Calu3 (cell line): ENCODE measurements around the gene ACOT9. TPM values are rescaled to one million over a fixed set of nuclear protein-coding genes. Genes with fewer than 3 reads are reported as not detected.
"Not testable (repeated sequence)": the region's sequence is repeated elsewhere in the genome, so short reads cannot be mapped to it uniquely, and the experiment has no call there.

ENCODE experiments used
- BruUV-seq: library from RNA; stranded (reverse); fragments of 400-500 nt; replicated peaks from 2 replicates; lab custom pipeline; 2021; lab: Mats Ljungman, UMichigan
- CTCF ChIA-PET: fragments of 300-600 bp; sonication (Branson Sonifier 250); formaldehyde crosslinking; loops from one replicate; lab custom pipeline; 2022; ENCODE audit warnings: antibody characterized with exemption; lab: Charles Lee
- DNase-seq: peaks from one replicate; pipeline ENCODE4 v3.0.0; 2022
- H3K27ac Mint-ChIP-seq: one replicate; pipeline ENCODE4 v1.8.0; 2022; ENCODE audit warnings: mixed read lengths; ENCODE audit not compliant: unreplicated experiment
- H3K27me3 Mint-ChIP-seq: one replicate; pipeline ENCODE4 v1.8.0; 2022; ENCODE audit warnings: mixed read lengths; ENCODE audit not compliant: unreplicated experiment
- H3K36me3 Mint-ChIP-seq: one replicate; pipeline ENCODE4 v1.8.0; 2022; ENCODE audit warnings: mild to moderate bottlenecking, moderate library complexity, mixed read lengths; ENCODE audit not compliant: insufficient read depth, unreplicated experiment
- H3K4me1 Mint-ChIP-seq: one replicate; pipeline ENCODE4 v1.8.0; 2022; ENCODE audit warnings: mild to moderate bottlenecking, low read depth, mixed read lengths; ENCODE audit not compliant: unreplicated experiment
- H3K4me3 Mint-ChIP-seq: one replicate; pipeline ENCODE4 v1.8.0; 2022; ENCODE audit warnings: mild to moderate bottlenecking, low read depth, moderate library complexity, mixed read lengths; ENCODE audit not compliant: unreplicated experiment
- H3K9me3 Mint-ChIP-seq: one replicate; pipeline ENCODE4 v1.8.0; 2022; ENCODE audit warnings: low read depth, mixed read lengths; ENCODE audit not compliant: unreplicated experiment
- intact Hi-C: fragments of 100-400 bp; cut with micrococcal nuclease; formaldehyde crosslinking; loops from one replicate; pipeline ENCODE4 v1.10.0; 2022; ENCODE audit not compliant: unreplicated experiment
- total RNA-seq: library from RNA; stranded (reverse); gene quantifications from 2 replicates; pipeline ENCODE4 v1.2.3, GENCODE V29; 2022
- TF ChIP-seq, protein P1 (sequence below): fragments of 200-600 bp; IDR thresholded peaks from one replicate; pipeline ENCODE4 v1.8.0; 2022; ENCODE audit warnings: antibody characterized with exemption; ENCODE audit not compliant: unreplicated experiment

Gene ACOT9
- total RNA-seq, 1 experiment from 2014 or later, result 49.6 TPM

DNA sequence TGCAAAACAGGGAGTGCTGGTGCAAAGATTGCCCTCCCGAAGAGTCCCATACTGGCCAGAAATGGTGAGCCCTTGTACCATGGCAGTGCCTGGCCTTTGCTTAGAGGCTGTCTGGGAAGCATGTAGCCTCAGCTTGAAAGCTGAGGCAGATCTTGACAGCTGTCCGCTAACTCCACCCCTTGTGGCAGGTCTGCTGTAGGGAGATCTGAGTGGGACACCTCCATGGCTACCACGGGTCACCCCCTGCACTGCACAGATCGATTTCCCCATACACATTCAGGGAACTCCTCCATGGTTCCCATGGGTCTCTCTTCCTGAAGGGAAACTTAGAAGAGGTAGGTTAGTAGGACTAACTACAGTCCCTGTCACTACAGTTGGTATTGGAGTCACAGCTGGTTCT is 6.1 kb upstream of the ACOT9 start:
- DNase-seq, result no peak
- CTCF ChIA-PET, result no interaction called here
- Mint-ChIP-seq H3K4me3 (no peak overlapping the region), H3K4me1 (no peaks in the 10 kb centered on the region), H3K27me3 (no peaks in the 10 kb centered on the region), H3K27ac (no peak overlapping the region), H3K9me3 (no peaks in the 10 kb centered on the region), H3K36me3 (no peaks in the 10 kb centered on the region)
- TF ChIP-seq, protein P1, sequence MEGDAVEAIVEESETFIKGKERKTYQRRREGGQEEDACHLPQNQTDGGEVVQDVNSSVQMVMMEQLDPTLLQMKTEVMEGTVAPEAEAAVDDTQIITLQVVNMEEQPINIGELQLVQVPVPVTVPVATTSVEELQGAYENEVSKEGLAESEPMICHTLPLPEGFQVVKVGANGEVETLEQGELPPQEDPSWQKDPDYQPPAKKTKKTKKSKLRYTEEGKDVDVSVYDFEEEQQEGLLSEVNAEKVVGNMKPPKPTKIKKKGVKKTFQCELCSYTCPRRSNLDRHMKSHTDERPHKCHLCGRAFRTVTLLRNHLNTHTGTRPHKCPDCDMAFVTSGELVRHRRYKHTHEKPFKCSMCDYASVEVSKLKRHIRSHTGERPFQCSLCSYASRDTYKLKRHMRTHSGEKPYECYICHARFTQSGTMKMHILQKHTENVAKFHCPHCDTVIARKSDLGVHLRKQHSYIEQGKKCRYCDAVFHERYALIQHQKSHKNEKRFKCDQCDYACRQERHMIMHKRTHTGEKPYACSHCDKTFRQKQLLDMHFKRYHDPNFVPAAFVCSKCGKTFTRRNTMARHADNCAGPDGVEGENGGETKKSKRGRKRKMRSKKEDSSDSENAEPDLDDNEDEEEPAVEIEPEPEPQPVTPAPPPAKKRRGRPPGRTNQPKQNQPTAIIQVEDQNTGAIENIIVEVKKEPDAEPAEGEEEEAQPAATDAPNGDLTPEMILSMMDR, result no peak
- intact Hi-C loops, result no loop called here
- BruUV-seq, result no TSS peak

DNA sequence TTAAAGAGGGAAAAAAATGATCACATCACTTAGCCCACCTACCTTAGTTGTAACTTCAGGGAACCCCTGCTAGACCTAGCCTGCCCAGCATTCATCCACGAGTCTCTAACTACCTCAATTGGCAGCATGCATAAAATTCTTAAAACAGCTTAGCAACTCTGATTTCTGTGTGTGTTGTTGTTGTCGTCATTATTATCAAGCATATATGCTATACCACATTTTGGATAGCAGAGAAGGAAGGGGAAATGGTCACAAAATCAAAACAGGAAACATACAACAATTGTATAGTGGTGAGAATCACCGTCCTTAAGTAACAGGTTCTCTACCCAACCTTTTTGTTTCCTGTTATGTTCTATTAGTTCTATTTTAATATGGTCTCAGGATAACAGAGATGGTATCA is 2.7 kb upstream of the ACOT9 start:
- no peak for DNase-seq
- Mint-ChIP-seq H3K4me1 (peaks cover 12% of the 10 kb centered on the region), H3K36me3 (peaks cover 22% of the 10 kb centered on the region), H3K9me3 (no peaks in the 10 kb centered on the region), H3K4me3 (no peak overlapping the region), H3K27me3 (no peaks in the 10 kb centered on the region), H3K27ac (no peak overlapping the region)
- intact Hi-C loops, result no loop called here
- TF ChIP-seq, protein P1, result no peak
- CTCF ChIA-PET, result no interaction called here
- BruUV-seq, result no TSS peak

DNA sequence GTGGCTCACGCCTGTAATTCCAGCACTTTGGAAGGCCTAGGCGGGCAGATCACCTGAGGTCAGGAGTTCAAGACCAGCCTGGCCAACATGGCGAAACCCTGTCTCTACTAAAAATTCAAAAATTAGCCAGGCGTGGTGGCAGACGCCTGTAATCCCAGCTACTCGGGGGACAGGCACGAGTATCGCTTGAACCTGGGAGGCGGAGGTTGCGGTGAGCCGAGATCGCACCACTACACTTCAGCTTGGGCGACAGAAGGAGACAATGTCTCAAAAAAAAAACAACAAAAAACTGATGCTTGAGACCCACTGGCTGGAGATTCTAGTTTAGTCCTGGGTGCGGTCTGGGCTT is 521 bp upstream of the ACOT9 start:
- CTCF ChIA-PET, result interaction anchor here (0.5 to 1.9 kb wide), 4 partner anchors 38 to 310 kb away, joined by 3 to 10 read pairs (median 3); no protein-coding TSS in a partner anchor
- Mint-ChIP-seq H3K36me3 (peaks cover 22% of the 10 kb centered on the region), H3K27ac (peak overlapping the region; percentile 61), H3K4me3 (peak overlapping the region; percentile 67), H3K4me1 (peaks cover 18% of the 10 kb centered on the region)
- intact Hi-C loops, result loop anchor here (2.0 kb wide), 1 partner anchor 37 kb away; no protein-coding TSS in a partner anchor
- H3K27me3 Mint-ChIP-seq, DNase-seq, H3K9me3 Mint-ChIP-seq: not testable (repeated sequence)
- BruUV-seq, result TSS peak; percentile 93

DNA sequence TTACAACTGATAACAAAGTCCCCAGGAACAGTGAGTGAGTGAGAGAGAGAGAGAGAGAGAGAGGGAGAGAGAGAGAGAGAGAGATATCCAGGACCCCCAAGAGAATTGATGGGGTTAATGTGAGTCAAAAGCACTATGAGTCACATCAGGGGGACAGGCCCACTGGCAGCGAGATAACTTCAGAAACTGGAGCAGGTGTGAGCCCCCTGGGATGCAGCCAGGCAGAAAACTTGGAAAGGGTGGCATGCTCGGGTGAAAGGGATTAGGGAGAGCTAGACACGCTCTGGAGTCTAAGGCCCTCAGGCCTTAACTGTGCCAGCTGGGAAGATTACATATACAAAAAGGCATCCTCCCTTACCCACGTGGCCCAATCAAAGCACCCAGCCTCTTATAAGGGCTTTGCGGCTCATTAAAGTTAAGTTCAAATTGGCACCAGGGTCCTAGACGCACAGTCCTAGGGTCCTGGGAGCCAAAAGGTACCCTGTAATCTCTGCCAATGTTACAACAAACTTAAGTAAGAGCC is 841 bp downstream of the ACOT9 start:
- CTCF ChIA-PET, result interaction anchor here (0.6 to 1.9 kb wide), 6 partner anchors 9 to 744 kb away, joined by 3 to 10 read pairs (median 4); no protein-coding TSS in a partner anchor
- DNase-seq, result peak; percentile 13
- TF ChIP-seq, protein P1, result no peak
- BruUV-seq, result no TSS peak
- H3K27me3 Mint-ChIP-seq, result no peaks in the 10 kb centered on the region
- H3K4me3 Mint-ChIP-seq, result peak overlapping the region; percentile 67
- H3K4me1 Mint-ChIP-seq, result peaks cover 18% of the 10 kb centered on the region
- peaks cover 22% of the 10 kb centered on the region for H3K36me3 Mint-ChIP-seq
- intact Hi-C loops, result loop anchor here (2.0 kb wide), 1 partner anchor 39 kb away; no protein-coding TSS in a partner anchor
- H3K27ac Mint-ChIP-seq, result peak overlapping the region; percentile 61
- H3K9me3 Mint-ChIP-seq, result no peaks in the 10 kb centered on the region

DNA sequence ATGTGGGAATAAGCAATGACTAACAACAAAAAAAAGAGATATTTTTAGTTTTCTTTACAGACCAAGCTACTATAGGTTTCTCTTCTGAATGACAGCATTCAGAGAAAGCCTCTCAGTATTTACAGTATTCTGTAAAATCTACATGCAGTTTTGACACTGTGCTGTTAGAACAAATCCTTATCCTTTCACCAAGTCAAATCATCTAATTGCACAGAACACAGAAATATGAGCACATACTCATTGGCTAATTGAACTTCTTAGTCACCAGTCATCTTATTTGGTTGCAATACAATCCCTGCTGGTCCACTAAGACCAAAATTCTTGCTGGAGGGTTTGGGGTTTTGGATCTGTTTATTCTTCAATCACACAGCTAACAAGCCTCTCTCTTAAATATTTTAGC is 5.7 kb downstream of the ACOT9 start:
- no peak overlapping the region for H3K4me3 Mint-ChIP-seq

More for the DNA sequence above, 5.7 kb downstream of the ACOT9 start:
- no TSS peak for BruUV-seq
- no peak for DNase-seq
- TF ChIP-seq, protein P1, result no peak
- Mint-ChIP-seq H3K9me3 (no peaks in the 10 kb centered on the region), H3K27me3 (no peaks in the 10 kb centered on the region), H3K36me3 (peaks cover 10% of the 10 kb centered on the region), H3K4me1 (peaks cover 18% of the 10 kb centered on the region), H3K27ac (no peak overlapping the region)
- CTCF ChIA-PET, result no interaction called here
- intact Hi-C loops, result no loop called here
